OCI-LY3 (cell line): ENCODE measurements around the gene CALM1.

Experiments
- H2AFZ ChIP-seq: fragments of 200-600, 300-600 bp; shearing (Covaris generic); 2 replicates; pipeline ENCODE4 v1.6.0; 2014; ENCODE audit warnings: antibody characterized with exemption, low read depth, low read length
- H3K27ac ChIP-seq: fragments of 200-600, 300-600 bp; sonication (generic); 2 replicates; pipeline ENCODE4 v1.5.1; 2014; ENCODE audit warnings: mild to moderate bottlenecking, low read length, moderate library complexity, mixed read lengths
- H3K27me3 ChIP-seq: fragments of 200-600, 300-600 bp; sonication (generic); 2 replicates; pipeline ENCODE4 v1.6.1; 2014; ENCODE audit warnings: low read depth, low read length, mixed read lengths
- H3K36me3 ChIP-seq: fragments of 200-600, 300-600 bp; sonication (generic); replicated peaks from 2 replicates; pipeline ENCODE3; 2014; ENCODE audit warnings: low read depth, low read length, mixed read lengths
- H3K4me1 ChIP-seq: fragments of 300-600, 200-600 bp; sonication (generic); 2 replicates; pipeline ENCODE4 v1.6.1; 2014; ENCODE audit warnings: low read length, mixed read lengths
- H3K4me2 ChIP-seq: fragments of 200-600, 300-600 bp; sonication (generic); 2 replicates; pipeline ENCODE4 v1.6.1; 2014; ENCODE audit warnings: low read length, mixed read lengths
- H3K4me3 ChIP-seq: fragments of 300-600, 200-600 bp; sonication (generic); 2 replicates; pipeline ENCODE4 v1.5.1; 2014; ENCODE audit warnings: antibody characterized with exemption, mild to moderate bottlenecking, low read length, moderate library complexity
- H3K79me2 ChIP-seq: fragments of 300-600, 200-600 bp; shearing (Covaris generic); 2 replicates; pipeline ENCODE4 v1.6.1; 2014; ENCODE audit warnings: mild to moderate bottlenecking, low read length, mixed read lengths
- H3K9ac ChIP-seq: fragments of 300-600, 200-600 bp; shearing (Covaris generic); 2 replicates; pipeline ENCODE4 v1.6.0; 2014; ENCODE audit warnings: mild to moderate bottlenecking, low read length, moderate library complexity
- H3K9me3 ChIP-seq: fragments of 200-600, 300-600 bp; shearing (Covaris generic); 2 replicates; pipeline ENCODE4 v1.6.1; 2014; ENCODE audit warnings: low read length, mixed read lengths; ENCODE audit not compliant: insufficient read depth
- H4K20me1 ChIP-seq: fragments of 200-600, 300-600 bp; sonication (generic); 2 replicates; pipeline ENCODE4 v1.6.1; 2016; ENCODE audit warnings: low read length, mixed read lengths; ENCODE audit not compliant: insufficient read depth
- CTCF ChIP-seq: fragments of 200-600, 300-600 bp; sonication (generic); IDR thresholded peaks from 2 replicates; pipeline ENCODE4 v1.5.1; 2014; ENCODE audit warnings: antibody characterized with exemption, low read length, low read depth
- EZH2phosphoT487 ChIP-seq: fragments of 200-600 bp; shearing (Covaris generic); IDR thresholded peaks from 2 replicates; pipeline ENCODE4 v1.6.1; 2018; ENCODE audit warnings: antibody characterized with exemption, mixed run types, low read depth

CALM1 gene

GRCh38 chr14:90409209-90409730, 12.4 kb downstream of the CALM1 start:
- no peak overlapping the region for H3K27ac ChIP-seq
- TF ChIP-seq EZH2phosphoT487: no peak
- TF ChIP-seq CTCF: no peak

GRCh38 chr14:90412058-90412457, 15.2 kb downstream of the CALM1 start:
- Histone ChIP-seq H3K79me2 (no peaks in the 10 kb centered on the region), H4K20me1 (no peaks in the 10 kb centered on the region), H3K4me2 (no peak overlapping the region), H2AFZ (no peak overlapping the region), H3K36me3 (no peaks in the 10 kb centered on the region), H3K4me1 (no peaks in the 10 kb centered on the region), H3K9ac (no peak overlapping the region), H3K4me3 (no peak overlapping the region), H3K27me3 (no peaks in the 10 kb centered on the region), H3K9me3 (no peaks in the 10 kb centered on the region), H3K27ac (no peak overlapping the region)
- TF ChIP-seq EZH2phosphoT487 (no peak), CTCF (no peak)

More at GRCh38 chr14:90409209-90409730, 12.4 kb downstream of the CALM1 start:
- H3K79me2 ChIP-seq: no peaks in the 10 kb centered on the region
- H3K27me3 ChIP-seq: no peaks in the 10 kb centered on the region
- no peak overlapping the region for H3K9ac ChIP-seq
- H2AFZ ChIP-seq: no peak overlapping the region
- H3K4me3 ChIP-seq: no peak overlapping the region
- peaks cover 22% of the 10 kb centered on the region for H3K36me3 ChIP-seq
- H3K9me3 ChIP-seq: no peaks in the 10 kb centered on the region
- no peaks in the 10 kb centered on the region for H4K20me1 ChIP-seq
- H3K4me1 ChIP-seq: no peaks in the 10 kb centered on the region
- H3K4me2 ChIP-seq: no peak overlapping the region

- Histone ChIP-seq H3K4me2 (no peak overlapping the region), H3K27ac (no peak overlapping the region), H3K36me3 (no peaks in the 10 kb centered on the region), H3K4me3 (no peak overlapping the region), H3K79me2 (no peaks in the 10 kb centered on the region), H3K4me1 (no peaks in the 10 kb centered on the region), H4K20me1 (no peaks in the 10 kb centered on the region), H3K9me3 (no peaks in the 10 kb centered on the region), H3K9ac (no peak overlapping the region), H2AFZ (no peak overlapping the region), H3K27me3 (no peaks in the 10 kb centered on the region)
- TF ChIP-seq CTCF: no peak
- no peak for TF ChIP-seq EZH2phosphoT487
These were observed 19.9 kb downstream of the CALM1 start for GRCh38 chr14:90416720-90417119.

GRCh38 chr14:90418053-90418452, 21.2 kb downstream of the CALM1 start:
- H3K9ac ChIP-seq: no peak overlapping the region
- H3K9me3 ChIP-seq: no peaks in the 10 kb centered on the region
- H4K20me1 ChIP-seq: no peaks in the 10 kb centered on the region
- H3K27me3 ChIP-seq: no peaks in the 10 kb centered on the region
- no peak overlapping the region for H3K27ac ChIP-seq
- no peaks in the 10 kb centered on the region for H3K4me1 ChIP-seq
- no peak overlapping the region for H3K4me2 ChIP-seq
- no peak overlapping the region for H2AFZ ChIP-seq
- H3K4me3 ChIP-seq: no peak overlapping the region
- TF ChIP-seq CTCF: no peak
- no peak for TF ChIP-seq EZH2phosphoT487
- H3K79me2 ChIP-seq: no peaks in the 10 kb centered on the region
- no peaks in the 10 kb centered on the region for H3K36me3 ChIP-seq
